NCI-H2196 (cell line): ENCODE measurements around the gene SDK2.

ENCODE experiments used
- DNase-seq: peaks from one replicate; lab custom pipeline; 2025; ENCODE audit not compliant: unreplicated experiment; lab: John Stamatoyannopoulos, UW

SDK2 gene

GRCh38 chr17:73432624-73433190 is 211.5 kb downstream of the SDK2 start:
- no peak for DNase-seq

GRCh38 chr17:73431401-73432205 is 212.6 kb downstream of the SDK2 start:
- no peak for DNase-seq

GRCh38 chr17:73430848-73431247 is 213.4 kb downstream of the SDK2 start:
- peak; percentile 41 for DNase-seq

GRCh38 chr17:73430165-73430680 is 214.0 kb downstream of the SDK2 start:
- DNase-seq = peak; percentile 30

GRCh38 chr17:73429440-73430164 is 214.6 kb downstream of the SDK2 start:
- peak; percentile 92 for DNase-seq

GRCh38 chr17:73427198-73427597 is 217.0 kb downstream of the SDK2 start:
- DNase-seq = no peak

GRCh38 chr17:73424571-73424970 is 219.7 kb downstream of the SDK2 start:
- no peak for DNase-seq

GRCh38 chr17:73423806-73424205 is 220.4 kb downstream of the SDK2 start:
- DNase-seq = no peak

- DNase-seq = no peak
Observed at GRCh38 chr17:73423159-73423715, 221.0 kb downstream of the SDK2 start.

- no peak for DNase-seq
Observed at GRCh38 chr17:73422121-73422520, 222.1 kb downstream of the SDK2 start.

GRCh38 chr17:73420897-73421296 is 223.3 kb downstream of the SDK2 start:
- DNase-seq = no peak

- no peak for DNase-seq
Observed at GRCh38 chr17:73419881-73420280, 224.4 kb downstream of the SDK2 start.

- DNase-seq = no peak
Observed at GRCh38 chr17:73419051-73419450, 225.2 kb downstream of the SDK2 start.

- no peak for DNase-seq
Observed at GRCh38 chr17:73415782-73416181, 228.5 kb downstream of the SDK2 start.

GRCh38 chr17:73414171-73414955 is 229.9 kb downstream of the SDK2 start:
- DNase-seq = no peak

GRCh38 chr17:73412914-73413313 is 231.3 kb downstream of the SDK2 start:
- no peak for DNase-seq

- DNase-seq = no peak
Observed at GRCh38 chr17:73411313-73411747, 232.9 kb downstream of the SDK2 start.

GRCh38 chr17:73410586-73411312 is 233.5 kb downstream of the SDK2 start:
- no peak for DNase-seq

GRCh38 chr17:73404246-73404645 is 240.0 kb downstream of the SDK2 start:
- DNase-seq = no peak

GRCh38 chr17:73402466-73402865 is 241.8 kb downstream of the SDK2 start:
- DNase-seq = no peak
